HG03571 (cell line): ENCODE data around the gene AFF3.

Source experiments
- ATAC-seq: cut with Tn5 transposase; IDR thresholded peaks from one replicate; pipeline ENCODE4 v1.9.1; 2021; ENCODE audit not compliant: unreplicated experiment

Gene AFF3

GRCh38 chr2:99891428-99891780 is 251.0 kb downstream of the AFF3 start:
- no peak for ATAC-seq

GRCh38 chr2:99890568-99891427 is 251.6 kb downstream of the AFF3 start:
- no peak for ATAC-seq

GRCh38 chr2:99888617-99889016 is 253.8 kb downstream of the AFF3 start:
- no peak for ATAC-seq

- no peak for ATAC-seq
These were observed 256.0 kb downstream of the AFF3 start for GRCh38 chr2:99886418-99886817.

GRCh38 chr2:99883358-99883757 is 259.0 kb downstream of the AFF3 start:
- no peak for ATAC-seq

- no peak for ATAC-seq
These were observed 260.3 kb downstream of the AFF3 start for GRCh38 chr2:99881901-99882591.

- no peak for ATAC-seq
These were observed 261.5 kb downstream of the AFF3 start for GRCh38 chr2:99880964-99881294.

- no peak for ATAC-seq
These were observed 262.0 kb downstream of the AFF3 start for GRCh38 chr2:99880148-99880963.

- no peak for ATAC-seq
These were observed 262.9 kb downstream of the AFF3 start for GRCh38 chr2:99879481-99879880.

GRCh38 chr2:99878581-99879350 is 263.6 kb downstream of the AFF3 start:
- no peak for ATAC-seq

- ATAC-seq, result no peak
These were observed 264.4 kb downstream of the AFF3 start for GRCh38 chr2:99877963-99878362.

GRCh38 chr2:99876956-99877355 is 265.4 kb downstream of the AFF3 start:
- ATAC-seq, result no peak

- no peak for ATAC-seq
These were observed 266.7 kb downstream of the AFF3 start for GRCh38 chr2:99875627-99876201.

- ATAC-seq, result no peak
These were observed 274.1 kb downstream of the AFF3 start for GRCh38 chr2:99868260-99868659.

- no peak for ATAC-seq
These were observed 274.6 kb downstream of the AFF3 start for GRCh38 chr2:99867770-99868169.

- no peak for ATAC-seq
These were observed 276.3 kb downstream of the AFF3 start for GRCh38 chr2:99865818-99866676.

- ATAC-seq, result no peak
These were observed 277.5 kb downstream of the AFF3 start for GRCh38 chr2:99864561-99865553.

GRCh38 chr2:99863903-99864270 is 278.5 kb downstream of the AFF3 start:
- ATAC-seq, result no peak
